RWPE2 (cell line): Measurements from ENCODE around the gene EDN1.
A peak's percentile ranks its signal among the peaks of the same experiment; 100 is the strongest.

Experiments
- ATAC-seq: fragments of 200-7000 bp; cut with Tn5 transposase; 3 replicates; pipeline ENCODE4 v1.9.1; 2021; ENCODE audit warnings: low read depth
- DNase-seq: peaks from one replicate; pipeline ENCODE4 v3.0.0-alpha.2; 2020; ENCODE audit warnings: low spot score
- H3K27ac ChIP-seq: fragments of 450-650 bp; 2 replicates; pipeline ENCODE4 v1.5.1; 2017; ENCODE audit warnings: mild to moderate bottlenecking; ENCODE audit not compliant: poor library complexity, severe bottlenecking
- H3K27me3 ChIP-seq: fragments of 250-450 bp; sonication (Bioruptor Pico); 2 replicates; pipeline ENCODE4 v1.5.1; 2021; ENCODE audit warnings: mild to moderate bottlenecking, moderate library complexity; ENCODE audit not compliant: insufficient read depth, poor library complexity, severe bottlenecking
- H3K36me3 ChIP-seq: fragments of 250-450 bp; sonication (Bioruptor Pico); 2 replicates; pipeline ENCODE4 v1.5.1; 2020; ENCODE audit warnings: low read depth, mild to moderate bottlenecking, moderate library complexity
- H3K4me1 ChIP-seq: fragments of 250-450 bp; sonication (Bioruptor Pico); 2 replicates; pipeline ENCODE4 v1.5.1; 2021; ENCODE audit warnings: mild to moderate bottlenecking, moderate library complexity; ENCODE audit not compliant: insufficient read depth, poor library complexity, severe bottlenecking
- H3K4me3 ChIP-seq: fragments of 250-450 bp; sonication (Bioruptor Pico); 2 replicates; pipeline ENCODE4 v1.5.1; 2021; ENCODE audit warnings: mild to moderate bottlenecking, moderate library complexity; ENCODE audit not compliant: severe bottlenecking
- H3K9me3 ChIP-seq: fragments of 250-450 bp; sonication (Bioruptor Pico); 2 replicates; pipeline ENCODE4 v1.5.1; 2021; ENCODE audit warnings: mild to moderate bottlenecking, moderate library complexity; ENCODE audit not compliant: severe bottlenecking
- CTCF ChIP-seq: fragments of 450-650 bp; IDR thresholded peaks from one replicate; pipeline ENCODE4 v1.5.1; 2017; ENCODE audit warnings: mild to moderate bottlenecking, moderate library complexity; ENCODE audit not compliant: poor library complexity, severe bottlenecking

EDN1 gene

GRCh38 chr6:12266571-12266970 is 23.6 kb upstream of the EDN1 start:
- Histone ChIP-seq H3K9me3 (no peaks in the 10 kb centered on the region), H3K4me1 (no peaks in the 10 kb centered on the region), H3K27me3 (no peaks in the 10 kb centered on the region), H3K36me3 (no peaks in the 10 kb centered on the region), H3K4me3 (no peak overlapping the region), H3K27ac (no peak overlapping the region)
- TF ChIP-seq CTCF, result no peak
- DNase-seq (no peak), ATAC-seq (peak; percentile 66; the same call in 2 of the 3 replicates)

GRCh38 chr6:12269110-12269509 is 21.1 kb upstream of the EDN1 start:
- Histone ChIP-seq H3K36me3 (no peaks in the 10 kb centered on the region), H3K9me3 (peaks cover 3% of the 10 kb centered on the region), H3K27me3 (no peaks in the 10 kb centered on the region), H3K27ac (no peak overlapping the region), H3K4me3 (no peak overlapping the region), H3K4me1 (no peaks in the 10 kb centered on the region)
- ATAC-seq, result no peak
- no peak for DNase-seq
- no peak for TF ChIP-seq CTCF

GRCh38 chr6:12270551-12271230 is 19.5 kb upstream of the EDN1 start:
- no peak for TF ChIP-seq CTCF
- Histone ChIP-seq H3K9me3 (peaks cover 3% of the 10 kb centered on the region), H3K27ac (no peak overlapping the region), H3K36me3 (no peaks in the 10 kb centered on the region), H3K4me1 (peaks cover 7% of the 10 kb centered on the region), H3K4me3 (no peak overlapping the region), H3K27me3 (no peaks in the 10 kb centered on the region)
- DNase-seq (no peak), ATAC-seq (no peak)

GRCh38 chr6:12271594-12271993 is 18.6 kb upstream of the EDN1 start:
- no peak for ATAC-seq

More at GRCh38 chr6:12271594-12271993, 18.6 kb upstream of the EDN1 start:
- Histone ChIP-seq H3K4me1 (peaks cover 7% of the 10 kb centered on the region), H3K36me3 (no peaks in the 10 kb centered on the region), H3K27me3 (no peaks in the 10 kb centered on the region), H3K27ac (no peak overlapping the region), H3K9me3 (peaks cover 3% of the 10 kb centered on the region), H3K4me3 (no peak overlapping the region)
- TF ChIP-seq CTCF, result no peak
- DNase-seq, result no peak
